Osteocyte (in vitro differentiated cells): Measurements from ENCODE around the gene RPS6KA2. TPM values are rescaled to one million over a fixed set of nuclear protein-coding genes. Genes with fewer than 3 reads are reported as not detected.

Experiments
- DNase-seq: peaks from one replicate; pipeline ENCODE4 v3.0.0; 2021; ENCODE audit warnings: mixed read lengths; ENCODE audit not compliant: unreplicated experiment; ENCODE audit errors: extremely low spot score
- H3K27ac Mint-ChIP-seq: one replicate; pipeline ENCODE4 v1.8.0; 2021; ENCODE audit warnings: mild to moderate bottlenecking, mixed read lengths; ENCODE audit not compliant: unreplicated experiment
- H3K27me3 Mint-ChIP-seq: one replicate; pipeline ENCODE4 v1.8.0; 2021; ENCODE audit warnings: mixed read lengths; ENCODE audit not compliant: unreplicated experiment
- H3K36me3 Mint-ChIP-seq: one replicate; pipeline ENCODE4 v1.8.0; 2021; ENCODE audit warnings: mixed read lengths; ENCODE audit not compliant: unreplicated experiment
- H3K4me1 Mint-ChIP-seq: one replicate; pipeline ENCODE4 v1.8.0; 2021; ENCODE audit warnings: mixed read lengths; ENCODE audit not compliant: unreplicated experiment
- H3K4me3 Mint-ChIP-seq: one replicate; pipeline ENCODE4 v1.8.0; 2021; ENCODE audit warnings: mild to moderate bottlenecking, moderate library complexity, mixed read lengths; ENCODE audit not compliant: unreplicated experiment
- H3K9me3 Mint-ChIP-seq: one replicate; pipeline ENCODE4 v1.8.0; 2021; ENCODE audit warnings: mixed read lengths; ENCODE audit not compliant: unreplicated experiment
- CTCF ChIP-seq: fragments of 200-600 bp; sonication (generic); IDR thresholded peaks from 2 replicates; pipeline ENCODE4 v1.5.0; 2021; ENCODE audit warnings: antibody characterized with exemption, mild to moderate bottlenecking, moderate library complexity
- total RNA-seq: library from RNA; stranded (reverse); gene quantifications from 2 replicates; pipeline ENCODE4 v1.2.1, GENCODE V29; 2021

The RPS6KA2 gene
- total RNA-seq, 1 donor from 2014 or later: 89.9 TPM

GRCh38 chr6:166514196-166514595, 112.9 kb downstream of the RPS6KA2 start:
- Mint-ChIP-seq H3K27ac (no peak overlapping the region), H3K4me3 (no peak overlapping the region), H3K4me1 (peaks cover 24% of the 10 kb centered on the region), H3K27me3 (no peaks in the 10 kb centered on the region), H3K36me3 (peaks cover 45% of the 10 kb centered on the region), H3K9me3 (no peaks in the 10 kb centered on the region)
- no peak for DNase-seq
- peak; percentile 14 for TF ChIP-seq CTCF

- Mint-ChIP-seq H3K27me3 (no peaks in the 10 kb centered on the region), H3K9me3 (no peaks in the 10 kb centered on the region), H3K27ac (no peak overlapping the region), H3K4me1 (peaks cover 21% of the 10 kb centered on the region), H3K36me3 (peaks cover 47% of the 10 kb centered on the region), H3K4me3 (no peak overlapping the region)
- no peak for DNase-seq
- TF ChIP-seq CTCF: no peak
These were observed 114.5 kb downstream of the RPS6KA2 start for GRCh38 chr6:166512567-166512966.

- no peak for DNase-seq
- Mint-ChIP-seq H3K9me3 (no peaks in the 10 kb centered on the region), H3K27me3 (no peaks in the 10 kb centered on the region), H3K4me1 (peaks cover 16% of the 10 kb centered on the region), H3K4me3 (no peak overlapping the region), H3K36me3 (peaks cover 47% of the 10 kb centered on the region), H3K27ac (no peak overlapping the region)
- no peak for TF ChIP-seq CTCF
These were observed 115.7 kb downstream of the RPS6KA2 start for GRCh38 chr6:166511316-166511715.

- no peak overlapping the region for H3K4me3 Mint-ChIP-seq
- no peaks in the 10 kb centered on the region for H3K4me1 Mint-ChIP-seq
- no peaks in the 10 kb centered on the region for H3K9me3 Mint-ChIP-seq
- no peak overlapping the region for H3K27ac Mint-ChIP-seq
- no peaks in the 10 kb centered on the region for H3K27me3 Mint-ChIP-seq
- H3K36me3 Mint-ChIP-seq: peaks cover 47% of the 10 kb centered on the region
- TF ChIP-seq CTCF: no peak
- no peak for DNase-seq
These were observed 117.9 kb downstream of the RPS6KA2 start for GRCh38 chr6:166509193-166509592.

- Mint-ChIP-seq H3K4me3 (no peak overlapping the region), H3K4me1 (no peaks in the 10 kb centered on the region), H3K9me3 (no peaks in the 10 kb centered on the region), H3K27ac (no peak overlapping the region), H3K36me3 (peaks cover 47% of the 10 kb centered on the region), H3K27me3 (no peaks in the 10 kb centered on the region)
- no peak for DNase-seq
- TF ChIP-seq CTCF: no peak
These were observed 118.3 kb downstream of the RPS6KA2 start for GRCh38 chr6:166508726-166509125.
